GM19099 (cell line): Measurements from ENCODE around the gene TTLL11.

Experiments
- POLR2A ChIP-seq: IDR thresholded peaks from 3 replicates; pipeline ENCODE4 v1.6.1; 2011; ENCODE audit warnings: low read depth; ENCODE audit not compliant: insufficient read length; ENCODE audit errors: extremely low read depth

Gene TTLL11

DNA sequence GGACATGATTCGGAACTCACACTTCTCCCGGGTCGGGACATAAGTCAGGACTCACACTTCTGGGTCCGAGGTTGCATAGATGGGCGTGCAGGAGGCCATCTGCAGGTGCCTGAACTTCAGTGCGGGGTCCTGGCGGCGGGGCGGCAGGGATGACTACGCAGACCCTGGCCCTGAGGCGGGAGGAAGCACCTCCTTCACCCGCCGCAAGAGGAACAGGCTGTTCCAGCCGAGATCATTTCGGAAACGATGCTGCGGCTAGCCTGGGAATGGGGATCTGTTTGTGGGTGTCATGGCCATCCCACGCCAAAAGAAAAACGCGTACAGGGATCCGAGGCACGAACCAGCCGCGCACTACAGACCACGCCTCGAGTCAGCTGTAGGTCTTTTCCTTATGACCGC, 196.6 kb downstream of the TTLL11 start:
- TF ChIP-seq POLR2A, result no peak

DNA sequence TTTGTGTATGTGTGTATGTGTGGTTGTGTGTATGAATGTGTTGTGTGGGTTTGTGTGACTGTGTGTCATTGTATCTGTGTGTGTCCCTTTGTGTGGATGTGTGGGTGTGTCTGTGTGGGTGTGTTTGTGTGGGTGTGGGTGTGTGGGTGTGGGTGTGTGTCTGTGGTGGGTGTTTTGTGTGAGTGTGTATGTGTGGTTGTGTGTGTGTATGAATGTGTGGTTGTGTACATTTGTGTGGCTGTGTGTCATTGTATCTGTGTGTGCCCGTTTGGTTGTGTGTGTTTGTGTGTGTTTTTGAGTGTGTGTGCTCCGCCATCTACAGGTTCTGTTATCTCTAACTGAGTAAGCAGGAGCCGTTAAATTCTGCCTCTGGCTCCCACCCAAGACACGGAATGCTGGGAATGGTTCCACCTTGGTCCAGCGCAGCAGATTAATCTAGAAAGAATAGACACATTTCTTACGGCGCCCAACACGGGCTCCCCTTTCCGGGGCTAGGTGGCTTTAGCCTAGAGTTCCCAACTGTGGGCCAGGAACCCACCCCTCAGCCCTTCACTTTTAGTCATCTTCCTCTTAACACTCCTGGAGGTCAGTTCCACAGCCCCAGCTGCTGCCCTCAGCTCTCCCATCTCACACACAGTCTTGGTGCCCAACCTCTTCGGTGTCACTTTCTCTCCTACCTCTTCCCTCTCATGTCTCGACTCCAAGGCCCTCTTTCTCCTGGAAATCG, 197.1 kb downstream of the TTLL11 start:
- TF ChIP-seq POLR2A, result no peak

- no peak for TF ChIP-seq POLR2A
Observed at GRCh38 chr9:121895358-121895757, 197.8 kb downstream of the TTLL11 start.

- no peak for TF ChIP-seq POLR2A
Observed at GRCh38 chr9:121893786-121894185, 199.3 kb downstream of the TTLL11 start.

GRCh38 chr9:121892706-121893105, 200.4 kb downstream of the TTLL11 start:
- TF ChIP-seq POLR2A, result no peak

- no peak for TF ChIP-seq POLR2A
Observed at GRCh38 chr9:121890746-121891145, 202.4 kb downstream of the TTLL11 start.

DNA sequence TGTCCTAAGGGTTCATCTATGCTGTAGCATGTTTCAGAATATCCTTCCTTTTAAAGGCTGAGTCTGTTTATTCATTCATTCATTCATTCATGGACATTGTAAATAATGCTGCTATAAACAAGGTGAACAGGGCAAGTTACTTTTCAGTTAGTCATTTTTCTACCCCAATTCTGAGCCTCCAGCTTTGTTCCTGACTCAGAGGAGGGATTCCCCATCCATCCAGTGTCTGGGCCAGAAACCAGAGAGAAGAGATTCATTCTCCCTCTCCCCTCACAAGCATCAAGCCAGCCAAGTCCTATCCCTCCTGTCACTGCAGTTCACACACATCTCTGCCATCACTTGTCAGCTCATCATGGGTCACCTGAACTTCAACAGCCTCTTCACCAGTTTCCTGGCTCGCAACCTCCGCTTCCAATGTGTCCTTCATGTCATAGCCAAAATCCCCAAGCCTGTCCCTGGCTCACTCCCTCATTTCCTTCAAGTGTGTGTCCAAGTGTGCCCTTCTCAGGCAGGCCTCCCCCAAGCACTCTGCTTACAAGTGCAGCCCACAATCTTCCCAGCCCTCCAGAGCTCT, 203.0 kb downstream of the TTLL11 start:
- no peak for TF ChIP-seq POLR2A

GRCh38 chr9:121888438-121888775, 204.7 kb downstream of the TTLL11 start:
- no peak for TF ChIP-seq POLR2A

DNA sequence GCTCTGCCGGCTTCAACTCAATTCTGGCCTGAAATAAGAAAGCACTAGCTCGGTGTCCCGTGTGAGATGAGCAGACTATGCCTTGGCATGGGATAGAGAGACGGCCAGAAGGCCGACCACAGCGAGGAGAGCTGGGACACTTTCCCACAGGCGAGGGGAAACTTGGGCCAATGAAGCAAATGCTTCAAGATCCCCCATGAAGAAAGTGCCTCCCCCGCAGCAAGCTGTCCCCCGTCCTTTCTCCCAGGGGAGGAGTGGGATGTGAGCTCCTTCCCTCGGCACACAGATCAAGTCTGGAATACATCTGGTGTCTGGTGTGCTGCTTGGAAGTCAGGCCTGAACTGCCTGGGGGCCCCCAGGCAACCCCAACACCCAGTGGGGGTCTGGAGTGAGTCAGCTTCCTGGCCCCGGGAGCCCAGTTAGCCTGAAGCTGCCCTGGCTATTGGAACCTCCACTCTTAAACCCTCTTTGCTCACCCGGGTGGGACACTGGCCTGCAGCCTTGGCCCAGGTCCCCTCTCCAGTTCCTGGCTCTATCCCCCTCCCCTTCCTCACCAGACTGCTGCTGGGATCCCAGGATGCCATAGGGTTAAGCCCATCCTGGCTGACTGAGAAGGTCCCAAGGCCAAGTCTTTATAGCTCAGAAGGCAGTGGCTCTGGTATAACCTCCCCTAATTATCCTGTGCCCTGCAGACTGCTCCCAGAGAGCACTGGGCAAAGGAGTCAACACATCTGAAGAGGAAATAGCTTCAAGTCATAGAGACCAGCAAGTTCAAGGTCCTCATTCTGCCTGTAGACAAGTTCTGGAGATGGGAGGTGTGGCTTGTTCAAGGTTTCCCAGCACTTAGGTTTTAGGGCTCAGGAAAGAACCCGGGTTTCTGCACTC, 205.3 kb downstream of the TTLL11 start:
- no peak for TF ChIP-seq POLR2A

GRCh38 chr9:121886759-121887485, 206.2 kb downstream of the TTLL11 start:
- no peak for TF ChIP-seq POLR2A

- no peak for TF ChIP-seq POLR2A
Observed at GRCh38 chr9:121885345-121885901, 207.7 kb downstream of the TTLL11 start.

DNA sequence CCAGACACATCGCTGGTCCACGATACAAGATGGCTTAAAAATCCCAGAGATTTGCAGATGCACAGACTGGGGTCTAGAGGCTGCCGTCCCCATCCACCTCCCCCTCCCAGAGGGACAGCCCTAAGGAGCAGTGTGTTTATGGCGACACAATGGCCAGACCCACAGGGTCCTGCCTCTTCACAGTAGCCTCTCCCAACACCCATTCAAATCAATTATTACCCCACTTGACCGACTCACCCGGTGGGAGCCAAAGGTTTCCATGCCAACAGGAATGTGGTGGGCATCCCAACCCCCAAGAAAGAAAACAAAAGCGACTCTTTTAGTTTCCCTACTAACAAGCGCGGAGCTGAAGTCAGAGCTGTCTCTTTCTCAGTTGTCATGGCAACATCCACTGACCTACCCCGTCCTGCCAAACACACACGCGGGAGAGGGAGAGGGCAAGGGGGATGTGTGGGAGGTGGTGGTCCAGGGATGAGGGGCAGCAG, 209.0 kb downstream of the TTLL11 start:
- no peak for TF ChIP-seq POLR2A

DNA sequence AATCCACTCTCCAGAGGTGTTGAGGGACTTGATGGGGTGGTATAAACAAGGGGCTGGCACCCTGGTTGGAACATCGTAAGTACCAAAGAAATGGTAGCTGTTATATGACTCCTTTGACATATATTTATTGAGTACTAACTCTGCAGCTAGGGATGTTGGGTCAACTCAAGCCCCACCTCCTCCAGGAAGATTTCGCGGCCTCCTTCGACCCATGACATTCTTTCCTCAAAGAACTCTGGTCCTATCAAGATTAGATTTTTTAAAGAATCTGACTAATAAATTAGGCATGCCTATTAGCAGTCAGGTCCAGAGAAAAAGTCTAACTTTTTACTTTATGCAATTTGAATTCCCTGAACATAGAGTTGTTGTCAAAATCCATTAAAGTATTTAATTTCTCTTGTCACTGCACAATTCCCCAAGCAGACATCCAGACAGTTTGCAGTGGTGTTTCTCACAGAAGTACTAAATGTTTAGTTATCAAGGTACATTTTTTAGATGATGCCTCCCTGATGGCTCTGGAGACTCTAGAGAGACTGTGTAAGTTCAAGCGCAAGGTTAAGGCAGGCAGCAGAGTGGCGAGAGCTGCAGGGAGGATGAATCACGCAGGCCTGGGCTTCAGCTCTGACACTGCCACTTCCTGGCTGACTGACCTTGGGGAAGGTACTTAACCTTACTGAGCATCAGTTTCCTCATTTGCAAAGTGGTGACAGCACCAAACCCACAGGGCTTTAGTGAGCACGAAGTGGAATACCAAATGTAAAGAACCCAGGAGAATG, 209.6 kb downstream of the TTLL11 start:
- no peak for TF ChIP-seq POLR2A

DNA sequence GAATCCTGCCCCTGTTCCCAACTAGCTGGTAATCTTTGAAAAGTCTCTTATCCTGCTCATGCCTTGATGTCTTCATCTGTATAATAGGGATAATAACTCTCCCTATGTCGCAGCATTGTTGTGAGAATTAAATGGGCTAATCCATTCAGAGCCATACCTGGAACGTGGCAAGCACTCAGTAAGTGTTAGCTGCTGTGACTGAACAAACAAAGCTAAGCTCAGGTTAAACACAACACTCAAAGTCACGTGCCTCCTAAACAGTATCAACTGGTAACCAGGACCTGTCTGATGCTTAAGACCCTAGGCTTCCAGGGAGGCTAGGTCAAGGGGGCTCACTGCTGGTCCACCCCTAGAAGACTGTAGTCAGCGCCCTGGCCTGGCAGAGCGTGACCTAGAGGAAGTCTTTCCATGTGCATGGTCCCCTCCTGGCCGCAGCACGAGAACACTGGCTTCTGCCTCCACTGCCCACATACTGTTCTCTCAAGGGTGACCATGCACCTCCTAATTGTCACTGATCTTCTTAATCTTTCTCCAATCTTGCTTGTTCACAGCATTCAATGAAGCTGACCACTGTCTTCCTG, 211.1 kb downstream of the TTLL11 start:
- TF ChIP-seq POLR2A, result no peak
